SW480 (cell line): Measurements from ENCODE around the gene SDR9C7.
A peak's percentile ranks its signal among the peaks of the same experiment; 100 is the strongest.
"Not testable (repeated sequence)": the region's sequence is repeated elsewhere in the genome, so short reads cannot be mapped to it uniquely, and the experiment has no call there.

Source experiments
- DNase-seq: peaks from one replicate; pipeline ENCODE4 v3.0.0-alpha.2; 2016; ENCODE audit warnings: low spot score

Gene SDR9C7

DNA sequence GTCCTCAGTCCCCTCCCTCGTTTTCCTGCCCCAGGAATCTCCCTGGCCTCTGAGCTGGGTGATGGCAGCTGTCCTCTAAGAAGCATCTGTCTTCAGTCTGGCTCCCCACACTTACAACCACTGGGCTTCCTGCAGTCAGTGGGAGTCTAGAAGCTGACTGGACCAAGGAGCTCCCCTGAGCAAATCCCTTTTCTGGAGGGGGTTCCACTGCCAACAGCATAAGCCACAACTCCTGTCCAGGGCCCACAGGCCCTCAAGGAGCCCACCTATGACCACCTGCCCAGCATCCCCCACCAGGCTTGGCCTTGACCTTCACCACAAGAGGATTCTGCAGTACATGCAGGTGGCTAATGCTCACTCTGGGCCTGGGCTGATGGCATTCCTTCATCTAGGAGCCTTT is 19.1 kb upstream of the SDR9C7 start:
- no peak for DNase-seq

- DNase-seq = no peak
Observed at GRCh38 chr12:56951582-56952339, 17.6 kb upstream of the SDR9C7 start.

GRCh38 chr12:56948881-56949280 is 14.7 kb upstream of the SDR9C7 start:
- no peak for DNase-seq

DNA sequence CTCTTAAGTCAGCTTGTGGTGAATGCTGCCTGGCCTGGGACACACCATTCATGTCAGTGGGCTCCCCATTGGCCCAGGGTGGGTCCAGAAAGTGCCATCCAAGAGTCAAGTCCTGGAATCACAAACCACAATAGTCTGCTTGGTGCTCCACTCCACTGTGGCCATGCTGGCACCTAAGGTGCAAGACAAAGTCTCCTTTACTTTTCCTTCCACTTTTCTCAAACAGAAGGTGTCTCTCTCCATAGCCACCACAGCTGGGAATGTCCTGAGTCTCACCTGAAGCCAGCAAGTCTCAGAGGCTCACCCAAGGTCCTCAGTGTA is 14.2 kb upstream of the SDR9C7 start:
- DNase-seq = no peak

GRCh38 chr12:56947633-56948456 is 13.6 kb upstream of the SDR9C7 start:
- DNase-seq = peak; percentile 13

GRCh38 chr12:56943878-56944277 is 9.7 kb upstream of the SDR9C7 start:
- no peak for DNase-seq

DNA sequence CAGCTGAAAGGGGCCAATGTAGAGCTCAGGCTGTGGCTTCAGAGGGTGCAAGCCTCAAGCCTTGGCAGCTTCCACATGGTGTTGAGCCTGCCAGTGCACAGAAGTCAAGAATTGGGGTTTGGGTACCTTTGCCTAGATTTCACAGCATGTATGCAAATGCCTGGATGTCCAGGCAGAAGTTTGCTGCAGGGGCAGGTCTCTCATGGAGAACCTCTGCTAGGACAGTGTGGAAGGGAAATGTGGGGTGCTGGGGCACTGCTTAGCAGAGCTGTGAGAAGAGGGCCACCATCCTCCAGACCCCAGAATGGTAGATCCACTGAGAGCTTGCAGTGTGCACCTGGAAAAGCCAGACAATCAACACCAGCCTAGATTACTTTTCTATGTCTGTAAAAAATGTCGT is 9.2 kb upstream of the SDR9C7 start:
- not testable (repeated sequence) for DNase-seq

DNA sequence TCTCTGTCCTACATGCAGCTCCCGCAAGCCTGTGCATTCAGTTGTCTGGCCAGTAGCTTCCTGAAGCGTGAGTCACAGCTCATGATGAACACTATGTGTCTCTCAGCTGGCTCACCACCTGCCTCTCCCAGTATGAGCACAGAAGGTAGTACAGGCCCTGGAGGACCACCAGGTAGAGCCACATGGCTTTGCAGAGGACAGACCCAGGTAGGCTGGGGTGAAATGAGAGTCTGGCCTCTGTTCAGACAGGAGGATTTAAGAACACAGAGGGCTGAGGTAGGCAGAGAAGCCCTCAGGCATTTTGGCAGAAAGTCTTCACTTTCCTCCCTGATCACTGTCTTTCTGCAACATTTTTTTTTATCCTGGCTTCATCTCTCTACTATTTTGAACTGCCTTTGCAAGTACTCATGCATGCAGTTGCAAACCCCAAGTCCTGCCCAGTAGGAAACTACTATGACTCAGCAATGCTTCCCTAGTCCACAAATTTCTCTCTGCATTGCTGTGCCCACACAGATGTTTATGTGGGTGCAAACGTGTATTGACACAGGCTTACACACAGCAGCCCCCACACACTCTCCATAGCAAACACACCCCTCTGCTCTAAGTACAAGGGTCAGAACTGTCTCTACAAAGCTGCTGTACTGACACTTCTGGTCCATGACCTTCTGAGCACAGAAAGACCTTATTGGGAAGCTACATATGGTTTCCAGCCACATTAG is 7.2 kb upstream of the SDR9C7 start:
- DNase-seq = peak; percentile 62

- not testable (repeated sequence) for DNase-seq
Observed at GRCh38 chr12:56940942-56941298, 6.7 kb upstream of the SDR9C7 start.

- no peak for DNase-seq
Observed at GRCh38 chr12:56935752-56936151, 1.5 kb upstream of the SDR9C7 start.

DNA sequence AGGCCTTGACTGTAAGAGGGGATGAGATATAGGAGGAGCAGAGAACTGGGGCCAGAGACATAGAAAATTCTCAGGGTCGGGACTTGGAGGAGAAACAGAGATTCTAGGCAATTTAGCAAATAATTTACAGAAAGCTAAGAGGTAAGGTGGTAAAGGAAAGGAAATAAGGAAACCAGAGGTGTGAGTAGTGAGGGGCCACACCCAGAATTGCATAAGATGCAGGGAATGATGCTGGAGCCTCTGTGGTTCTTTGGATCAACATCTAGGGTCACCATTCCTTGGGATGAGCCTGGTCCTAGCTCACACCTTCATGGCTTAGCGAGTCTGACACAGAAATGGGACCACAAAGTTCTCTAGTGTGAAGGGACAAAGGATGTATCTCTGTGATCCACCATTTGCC is 949 bp upstream of the SDR9C7 start:
- no peak for DNase-seq

GRCh38 chr12:56932867-56933266 is 1.3 kb downstream of the SDR9C7 start:
- no peak for DNase-seq

DNA sequence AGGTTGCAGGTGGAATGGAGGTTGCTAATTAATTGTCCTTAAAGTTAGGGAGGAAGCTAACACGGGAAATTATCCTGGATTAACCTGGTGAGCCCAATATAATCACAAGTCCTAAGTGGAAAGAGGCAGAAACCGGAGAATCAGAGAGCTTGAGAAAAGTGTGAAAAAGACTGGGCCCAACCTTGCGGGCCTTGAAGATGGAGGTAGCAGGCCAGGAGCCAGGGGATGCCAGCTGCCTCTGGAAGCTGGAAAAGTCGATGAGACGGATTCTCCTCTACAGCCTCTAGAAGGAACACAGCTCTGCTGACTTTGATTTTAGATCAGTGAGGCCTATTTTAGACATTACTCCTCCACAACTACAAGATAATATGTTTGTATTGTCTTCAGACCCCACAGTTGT is 2.1 kb downstream of the SDR9C7 start:
- DNase-seq = no peak

- peak; percentile 4 for DNase-seq
Observed at GRCh38 chr12:56931474-56931978, 2.7 kb downstream of the SDR9C7 start.

DNA sequence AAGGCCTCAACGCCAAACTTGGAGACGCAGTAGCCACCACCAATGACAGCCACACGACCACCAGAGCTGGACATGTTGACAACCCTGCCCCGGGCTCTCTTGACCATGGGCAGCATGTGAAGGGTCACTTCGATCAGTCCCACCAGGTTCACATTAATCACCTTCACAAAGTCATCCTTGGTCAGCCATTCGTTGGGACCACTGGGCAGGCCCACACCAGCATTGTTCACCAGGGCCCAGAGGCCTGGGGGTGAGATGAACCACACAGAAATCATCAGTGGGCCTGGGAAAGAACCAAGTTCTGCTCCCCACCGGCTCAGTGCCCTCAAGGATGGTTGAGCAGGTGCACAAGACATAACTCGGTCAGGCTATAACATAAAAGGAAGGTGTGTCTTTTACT is 4.0 kb downstream of the SDR9C7 start:
- no peak for DNase-seq

DNA sequence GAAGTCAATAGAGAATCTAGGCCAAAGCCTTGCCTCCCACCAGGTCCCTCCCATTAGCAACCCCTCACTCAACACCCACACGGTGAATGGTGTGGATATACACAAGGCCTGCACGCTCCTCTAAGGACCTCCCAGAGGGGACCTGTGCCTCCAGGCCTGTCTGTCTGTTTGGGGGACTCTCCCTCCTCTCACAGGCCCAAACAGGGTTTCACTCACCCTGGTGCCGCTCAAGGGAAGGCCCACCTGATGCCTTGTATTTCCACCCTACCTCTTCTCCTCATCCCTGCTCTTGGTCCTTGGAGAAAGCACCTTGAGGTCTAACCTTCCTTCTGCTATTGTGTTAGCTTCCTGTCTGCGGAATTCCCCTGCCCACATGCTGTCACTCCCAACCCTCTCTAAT is 4.4 kb downstream of the SDR9C7 start:
- no peak for DNase-seq

- DNase-seq = no peak
Observed at GRCh38 chr12:56928262-56928661, 5.9 kb downstream of the SDR9C7 start.

GRCh38 chr12:56927281-56927680 is 6.9 kb downstream of the SDR9C7 start:
- no peak for DNase-seq

DNA sequence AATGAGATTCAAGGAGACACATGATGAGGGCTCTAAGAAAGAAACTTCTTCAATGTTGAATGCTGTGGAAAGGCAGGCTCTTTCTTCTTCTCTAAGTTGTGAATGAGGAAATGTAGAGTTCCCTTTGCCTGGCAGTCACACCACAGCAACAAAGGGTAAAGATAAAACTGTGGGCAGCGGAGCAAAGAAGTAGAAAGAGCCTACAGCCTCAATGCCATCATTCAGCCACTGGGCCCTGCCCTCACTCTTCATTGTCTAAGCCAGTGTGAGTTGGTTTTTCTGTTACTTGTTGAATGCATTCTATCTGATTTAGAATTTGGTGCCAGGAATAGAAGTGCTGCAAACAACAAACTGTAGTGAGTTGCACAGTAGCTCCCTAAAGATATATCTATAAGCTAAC is 12.2 kb downstream of the SDR9C7 start:
- no peak for DNase-seq

- no peak for DNase-seq
Observed at GRCh38 chr12:56921346-56921745, 12.9 kb downstream of the SDR9C7 start.

DNA sequence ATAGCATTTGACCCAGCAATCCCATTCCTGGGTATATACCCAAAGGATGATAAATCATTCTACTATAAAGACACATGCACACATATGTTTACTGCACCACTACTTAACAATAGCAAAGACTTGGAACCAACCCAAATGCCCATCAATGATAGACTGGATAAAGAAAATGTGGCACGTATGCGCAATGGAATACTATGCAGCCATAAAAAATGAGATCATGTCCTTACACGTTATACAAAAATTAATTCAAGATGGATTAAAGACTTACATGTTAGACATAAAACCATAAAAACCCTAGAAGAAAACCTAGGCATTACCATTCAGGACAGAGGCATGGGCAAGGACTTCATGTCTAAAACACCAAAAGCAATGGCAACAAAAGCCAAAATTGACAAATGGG is 16.1 kb downstream of the SDR9C7 start:
- not testable (repeated sequence) for DNase-seq

DNA sequence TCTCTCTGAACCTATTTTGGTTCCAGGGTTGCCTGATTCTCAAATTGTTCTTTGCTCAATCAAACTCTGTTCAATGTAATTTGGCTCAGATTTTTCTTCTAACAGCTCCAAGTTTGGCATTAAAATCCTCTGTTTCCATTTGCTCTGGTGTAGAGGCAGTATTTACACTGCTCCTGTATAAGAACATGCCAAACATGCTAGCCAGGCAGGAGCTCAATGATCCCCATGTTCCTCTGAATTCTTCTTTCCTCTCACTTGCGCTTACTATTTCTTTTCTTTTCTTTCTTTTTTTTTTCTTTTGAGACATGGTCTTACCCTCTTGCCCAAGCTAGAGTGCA is 17.2 kb downstream of the SDR9C7 start:
- DNase-seq = no peak
